Right lobe of liver (tissue), 4 donors: ENCODE data around the gene ANKS1B.

Source experiments
- POLR2A ChIP-seq: fragments of 450-650 bp; IDR thresholded peaks from one replicate; pipeline ENCODE4 v1.6.1; 2017; ENCODE audit warnings: antibody characterized with exemption, mild to moderate bottlenecking
- TF ChIP-seq, protein P1 (sequence below), 4 donors: fragments of 200-600 bp in 3 of 4; fragments of 450-650 bp in 1 of 4; IDR thresholded peaks; one replicate each; pipeline versions ENCODE4 v1.5.1 to v1.8.0; 2016 to 2022; ENCODE audit warnings: antibody characterized with exemption in 4 of 4, mild to moderate bottlenecking in 2 of 4
- donor health status: DM: no; HTN: no; CAD: no.
- donor health status: DM: no; HTN: no; CAD: no.
- donor health status: DM: no; HTN: yes; CAD: no.

- TF ChIP-seq, protein P1, sequence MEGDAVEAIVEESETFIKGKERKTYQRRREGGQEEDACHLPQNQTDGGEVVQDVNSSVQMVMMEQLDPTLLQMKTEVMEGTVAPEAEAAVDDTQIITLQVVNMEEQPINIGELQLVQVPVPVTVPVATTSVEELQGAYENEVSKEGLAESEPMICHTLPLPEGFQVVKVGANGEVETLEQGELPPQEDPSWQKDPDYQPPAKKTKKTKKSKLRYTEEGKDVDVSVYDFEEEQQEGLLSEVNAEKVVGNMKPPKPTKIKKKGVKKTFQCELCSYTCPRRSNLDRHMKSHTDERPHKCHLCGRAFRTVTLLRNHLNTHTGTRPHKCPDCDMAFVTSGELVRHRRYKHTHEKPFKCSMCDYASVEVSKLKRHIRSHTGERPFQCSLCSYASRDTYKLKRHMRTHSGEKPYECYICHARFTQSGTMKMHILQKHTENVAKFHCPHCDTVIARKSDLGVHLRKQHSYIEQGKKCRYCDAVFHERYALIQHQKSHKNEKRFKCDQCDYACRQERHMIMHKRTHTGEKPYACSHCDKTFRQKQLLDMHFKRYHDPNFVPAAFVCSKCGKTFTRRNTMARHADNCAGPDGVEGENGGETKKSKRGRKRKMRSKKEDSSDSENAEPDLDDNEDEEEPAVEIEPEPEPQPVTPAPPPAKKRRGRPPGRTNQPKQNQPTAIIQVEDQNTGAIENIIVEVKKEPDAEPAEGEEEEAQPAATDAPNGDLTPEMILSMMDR (IDR thresholded peaks at IDR 0.05) = no peak
- no peak for TF ChIP-seq POLR2A
Measured at GRCh38 chr12:99370421-99371138, 614.2 kb downstream of the ANKS1B start.
